Endometrial microvascular endothelial cells (primary cell): ENCODE results near the gene OTULINL. TPM values are rescaled to one million over a fixed set of nuclear protein-coding genes. Genes with fewer than 3 reads are reported as not detected.

ENCODE experiments used
- in situ Hi-C: cut with HindIII; loops from 2 replicates; pipeline ENCODE4 v1.10.0; 2017; ENCODE audit warnings: low sequenced_read_pairs, low pct_unique_long_range_greater_than_20kb; ENCODE audit errors: inconsistent ontology term
- total RNA-seq: library from RNA; depleted of rRNA; stranded (reverse); fragments of >200 nt; gene quantifications from one replicate; pipeline ENCODE4 v1.2.3, GENCODE V29; 2015; ENCODE audit errors: inconsistent ontology term

Gene OTULINL
- total RNA-seq, 1 donor from 2014 or later: not detected

DNA sequence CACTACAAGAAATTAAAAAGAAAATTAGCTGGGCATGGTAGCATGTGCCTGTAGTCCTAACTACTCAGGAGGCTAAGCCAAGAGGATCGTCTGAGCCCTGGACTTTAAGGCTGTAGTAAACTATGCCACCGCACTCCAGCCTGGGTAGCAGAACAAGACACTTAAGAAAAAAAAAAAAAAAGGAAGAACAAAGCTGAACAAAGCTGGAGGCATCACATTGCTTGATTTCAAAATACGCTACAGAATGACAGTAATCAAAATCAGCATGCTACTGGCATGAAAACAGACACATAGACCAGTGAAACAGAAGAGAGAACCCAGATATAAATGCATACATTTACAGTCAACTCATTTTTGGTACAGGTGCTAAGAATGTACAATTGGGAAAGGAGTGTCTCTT is 68.5 kb downstream of the OTULINL start:
- in situ Hi-C loops: no loop called here

DNA sequence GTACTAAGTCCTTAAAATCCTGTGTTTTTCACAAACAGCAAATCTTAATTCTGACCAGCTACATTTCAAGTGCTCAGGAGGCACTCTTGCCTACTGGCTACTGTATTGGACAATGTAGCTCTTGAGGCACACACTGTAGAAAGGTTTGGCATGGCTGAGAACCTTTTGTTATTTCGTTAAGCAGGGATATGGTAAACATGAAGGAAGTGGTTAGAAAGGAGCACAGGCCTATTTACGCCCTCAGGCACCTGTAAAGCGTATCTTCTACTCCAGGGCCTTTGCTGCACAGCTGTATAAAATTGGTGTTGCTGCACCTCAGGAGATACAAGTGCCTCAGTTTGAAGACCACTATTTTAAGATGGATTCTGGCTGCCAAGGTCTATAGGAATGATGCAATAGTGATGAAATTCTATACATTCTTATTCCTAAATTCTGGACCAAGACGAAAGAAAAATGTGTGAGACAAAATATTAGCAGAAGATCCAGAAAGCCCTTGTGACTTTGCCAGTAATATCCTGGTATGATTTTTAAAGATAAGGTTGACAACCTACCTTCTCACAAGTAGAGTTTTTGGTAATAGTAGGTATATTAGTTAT is 73.7 kb downstream of the OTULINL start:
- in situ Hi-C loops: no loop called here

DNA sequence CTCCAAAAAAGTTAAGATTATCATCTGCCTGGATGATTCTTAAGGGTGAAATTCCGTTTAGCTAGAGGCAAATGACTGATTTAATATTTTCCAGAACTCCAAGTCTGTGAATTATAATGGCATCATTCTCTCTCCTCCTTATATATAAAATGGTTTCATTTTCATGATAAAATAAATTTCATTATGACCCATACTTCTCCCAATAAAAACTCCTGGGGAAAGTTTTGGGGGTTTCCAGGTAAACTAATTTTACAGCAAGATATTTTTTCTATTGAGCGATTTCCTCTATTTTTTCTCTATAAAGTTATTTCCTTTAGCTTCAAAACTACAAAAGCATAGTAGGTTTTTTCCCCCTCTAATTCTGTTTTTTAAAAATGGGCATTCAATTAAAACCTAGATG is 75.3 kb downstream of the OTULINL start:
- in situ Hi-C loops: no loop called here

DNA sequence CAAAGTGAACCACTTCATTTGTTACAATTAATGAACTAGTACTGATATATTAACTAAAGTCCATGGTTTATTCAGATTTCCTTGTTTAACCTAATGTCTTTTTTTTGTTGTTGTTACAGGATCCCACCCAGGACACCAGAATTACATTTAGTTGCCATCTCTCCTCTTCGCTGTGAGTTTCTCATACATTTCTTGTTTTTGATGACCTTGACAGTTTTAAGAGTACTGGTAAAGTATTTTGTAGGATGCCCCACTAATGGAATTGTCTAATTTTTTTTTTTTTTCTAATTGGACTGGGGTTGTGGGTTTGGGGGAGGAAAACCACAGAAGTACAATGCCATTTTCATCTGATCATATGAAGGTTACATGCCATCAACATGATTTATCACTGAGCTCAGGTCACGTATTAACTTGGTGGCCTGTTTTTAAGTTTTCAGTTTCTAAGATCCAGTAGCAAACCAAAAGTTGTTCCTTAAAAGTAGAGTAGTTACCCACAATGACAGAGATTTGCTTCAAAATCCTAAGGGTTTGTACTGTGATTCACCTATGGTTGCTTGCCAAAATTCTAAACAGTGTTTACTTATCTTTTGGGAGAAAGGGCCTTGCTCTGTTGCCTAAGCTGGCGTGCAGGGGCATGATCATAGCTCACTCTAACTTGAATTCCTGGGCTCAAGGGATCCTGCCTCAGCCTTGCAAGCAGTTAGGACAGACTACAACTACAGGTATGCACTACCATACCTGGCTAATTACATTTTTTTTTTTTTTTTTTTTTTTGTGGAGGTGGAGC is 78.4 kb downstream of the OTULINL start:
- in situ Hi-C loops: no loop called here

DNA sequence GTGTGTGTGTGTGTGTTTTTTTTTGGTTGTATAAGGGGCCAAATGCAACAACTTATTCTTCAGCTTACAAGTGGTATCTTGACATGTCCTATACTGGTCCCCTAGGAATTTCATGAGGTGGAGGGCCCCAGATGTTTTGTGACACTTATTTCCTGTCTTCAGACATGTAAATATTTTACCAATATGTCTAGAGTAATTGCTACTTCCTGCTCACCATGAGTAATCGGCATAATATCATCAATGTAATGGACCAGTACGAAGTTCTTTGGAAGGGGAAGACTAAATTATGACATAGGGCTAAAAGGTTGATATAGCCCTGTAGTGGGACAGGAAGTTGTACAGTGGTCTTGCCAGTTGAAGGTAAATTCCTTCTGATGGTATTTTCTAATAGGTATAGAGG is 79.2 kb downstream of the OTULINL start:
- in situ Hi-C loops: no loop called here

Other genes starting within 250 kb of the OTULINL start
- 12.3 TPM for gene OTULIN, start 82.9 kb downstream of the OTULINL start, total RNA-seq